Gastroesophageal sphincter (tissue), 4 donors: ENCODE measurements around the gene PTPRF. TPM values are rescaled to one million over a fixed set of nuclear protein-coding genes. Genes with fewer than 3 reads are reported as not detected.
A peak's percentile ranks its signal among the peaks of the same experiment; 100 is the strongest.

Experiments
- ATAC-seq: fragments of 150-250 bp; one replicate; pipeline ENCODE4 v1.9.1; 2016; ENCODE audit warnings: mild to moderate bottlenecking, moderate library complexity
- H3K27ac ChIP-seq, 4 donors: fragments of 200-600 bp; sonication (generic) in 3 of 4; 1 replicate in 3 of 4; 2 replicates in 1 of 4; pipeline ENCODE4 v1.5.1; 2016 to 2019
- H3K27me3 ChIP-seq: fragments of 200-600 bp; sonication (generic); one replicate; pipeline ENCODE4 v1.5.1; 2019
- H3K36me3 ChIP-seq, 2 donors: fragments of 200-600 bp; sonication (generic); one replicate each; pipeline ENCODE4 v1.5.1; 2019; ENCODE audit warnings: control low read depth in 1 of 2
- H3K4me1 ChIP-seq, 3 donors: fragments of 200-600 bp; sonication (generic); 1 replicate in 2 of 3; 2 replicates in 1 of 3; pipeline ENCODE4 v1.5.1; 2016 to 2019; ENCODE audit warnings: control low read depth in 2 of 3
- H3K4me3 ChIP-seq, 2 donors: fragments of 200-600 bp; sonication (generic); one replicate each; pipeline ENCODE4 v1.5.1; 2019; ENCODE audit warnings: mild to moderate bottlenecking in 1 of 2, moderate library complexity in 1 of 2
- H3K9me3 ChIP-seq, 3 donors: fragments of 200-600 bp; sonication (generic); one replicate each; pipeline ENCODE4 v1.5.1; 2017 to 2019; ENCODE audit warnings: control low read depth in 2 of 3
- EP300 ChIP-seq: sonication (generic); formaldehyde crosslinking; IDR thresholded peaks from one replicate; pipeline ENCODE4 v1.6.1; 2017; ENCODE audit warnings: antibody characterized with exemption, mild to moderate bottlenecking
- POLR2A ChIP-seq, 2 donors: fragments of 450-650 bp; IDR thresholded peaks; one replicate each; pipeline ENCODE4 v1.6.1; 2017; ENCODE audit warnings: antibody characterized with exemption in 2 of 2, mild to moderate bottlenecking in 2 of 2, moderate library complexity in 1 of 2
- POLR2AphosphoS5 ChIP-seq: sonication (generic); formaldehyde crosslinking; IDR thresholded peaks from one replicate; pipeline ENCODE4 v1.6.1; 2017; ENCODE audit warnings: antibody characterized with exemption
- WGBS, 2 donors: methylation state at CpG; one replicate each; pipeline ENCODE4 v1.1.5; 2018; ENCODE audit warnings: low coverage in 1 of 2; 5-methylcytosine and 5-hydroxymethylcytosine counted together
- total RNA-seq, 4 donors: library from RNA; depleted of rRNA; stranded (reverse); fragments of >200 nt; gene quantifications; one replicate each; pipeline ENCODE4 v1.1.0, GENCODE V29; 2016
- TF ChIP-seq, protein P1 (sequence below), 4 experiments: fragments of 200-600 bp in 2 of 4; fragments of 450-650 bp in 2 of 4; sonication (generic) in 1 of 4; IDR thresholded peaks; one replicate each; pipeline ENCODE4 v1.5.1; 2017 to 2019; ENCODE audit warnings: antibody characterized with exemption in 4 of 4, mild to moderate bottlenecking in 2 of 4, moderate library complexity in 2 of 4

The PTPRF gene
- total RNA-seq, 4 donors from 2014 or later, result 55.8 to 80.4 (median 60.8) TPM

DNA sequence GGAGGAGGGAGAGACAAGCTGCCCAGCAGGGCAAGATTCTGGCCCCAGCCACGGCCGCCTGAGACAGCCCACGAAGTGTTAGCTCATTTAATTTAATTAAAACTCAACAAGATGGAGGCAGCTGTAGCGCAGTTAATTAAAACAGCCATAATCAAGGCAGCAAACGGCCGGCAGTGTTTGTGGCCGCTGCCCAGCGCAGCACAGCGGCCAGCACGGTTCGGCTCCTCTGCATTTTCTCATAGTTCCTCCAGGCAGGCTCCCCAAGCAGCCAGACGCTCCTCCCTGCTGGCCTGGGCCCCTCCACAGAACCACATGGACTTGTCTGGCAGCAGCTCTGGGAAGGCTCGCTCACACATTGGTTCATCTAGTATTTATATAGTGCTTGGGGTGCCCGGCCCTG, 40.0 kb downstream of the PTPRF start:
- H3K4me1 ChIP-seq, result peaks cover 0 to 22% (median 6%) of the 10 kb centered on the region in 3 donors
- no peak overlapping the region for H3K4me3 ChIP-seq
- no peak for ATAC-seq
- no peak overlapping the region for H3K27ac ChIP-seq
- H3K9me3 ChIP-seq, result no peaks in the 10 kb centered on the region
- H3K27me3 ChIP-seq, result no peaks in the 10 kb centered on the region
- H3K36me3 ChIP-seq, result peaks cover 0 to 57% of the 10 kb centered on the region in 2 donors
- 29 to 84% methylated on average over 1 to 12 of the region's 14 CpGs for WGBS, 2 donors
- TF ChIP-seq EP300 (no peak), POLR2AphosphoS5 (no peak), POLR2A (IDR thresholded peaks at IDR 0.05) (no peak)
- TF ChIP-seq, protein P1, sequence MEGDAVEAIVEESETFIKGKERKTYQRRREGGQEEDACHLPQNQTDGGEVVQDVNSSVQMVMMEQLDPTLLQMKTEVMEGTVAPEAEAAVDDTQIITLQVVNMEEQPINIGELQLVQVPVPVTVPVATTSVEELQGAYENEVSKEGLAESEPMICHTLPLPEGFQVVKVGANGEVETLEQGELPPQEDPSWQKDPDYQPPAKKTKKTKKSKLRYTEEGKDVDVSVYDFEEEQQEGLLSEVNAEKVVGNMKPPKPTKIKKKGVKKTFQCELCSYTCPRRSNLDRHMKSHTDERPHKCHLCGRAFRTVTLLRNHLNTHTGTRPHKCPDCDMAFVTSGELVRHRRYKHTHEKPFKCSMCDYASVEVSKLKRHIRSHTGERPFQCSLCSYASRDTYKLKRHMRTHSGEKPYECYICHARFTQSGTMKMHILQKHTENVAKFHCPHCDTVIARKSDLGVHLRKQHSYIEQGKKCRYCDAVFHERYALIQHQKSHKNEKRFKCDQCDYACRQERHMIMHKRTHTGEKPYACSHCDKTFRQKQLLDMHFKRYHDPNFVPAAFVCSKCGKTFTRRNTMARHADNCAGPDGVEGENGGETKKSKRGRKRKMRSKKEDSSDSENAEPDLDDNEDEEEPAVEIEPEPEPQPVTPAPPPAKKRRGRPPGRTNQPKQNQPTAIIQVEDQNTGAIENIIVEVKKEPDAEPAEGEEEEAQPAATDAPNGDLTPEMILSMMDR (IDR thresholded peaks at IDR 0.05), result no peak

DNA sequence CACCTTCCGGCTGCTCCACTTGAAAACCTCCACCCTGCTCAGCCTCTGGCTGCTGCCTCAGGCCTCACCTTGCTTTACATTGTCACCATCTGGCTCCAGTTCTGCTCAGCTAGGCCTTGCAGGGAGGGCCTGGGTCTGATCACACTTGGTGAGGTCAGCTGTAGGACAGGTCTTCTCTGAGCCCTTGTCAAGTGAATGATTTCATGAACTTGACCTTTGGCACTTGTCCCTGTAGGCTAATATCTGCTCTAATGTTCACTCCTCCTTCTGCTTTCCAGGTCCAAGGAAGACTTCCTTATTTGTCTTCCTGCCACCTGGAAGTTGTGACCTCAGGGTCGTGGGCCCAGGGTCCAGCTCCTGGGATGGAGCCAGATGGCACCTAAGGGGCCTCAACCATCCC, 41.4 kb downstream of the PTPRF start:
- peaks cover 0 to 71% of the 10 kb centered on the region in 2 donors for H3K36me3 ChIP-seq
- 100% methylated on average over 1 of the region's 2 CpGs for WGBS, 2 donors
- TF ChIP-seq EP300 (no peak), POLR2AphosphoS5 (no peak)
- TF ChIP-seq, protein P1 (IDR thresholded peaks at IDR 0.05), result no peak
- ATAC-seq, result no peak
- H3K4me1 ChIP-seq, result peaks cover 0 to 9% (median 0%) of the 10 kb centered on the region in 3 donors
- no peaks in the 10 kb centered on the region for H3K27me3 ChIP-seq
- no peak overlapping the region for H3K27ac ChIP-seq
- H3K4me3 ChIP-seq, result no peak overlapping the region
- no peaks in the 10 kb centered on the region for H3K9me3 ChIP-seq

DNA sequence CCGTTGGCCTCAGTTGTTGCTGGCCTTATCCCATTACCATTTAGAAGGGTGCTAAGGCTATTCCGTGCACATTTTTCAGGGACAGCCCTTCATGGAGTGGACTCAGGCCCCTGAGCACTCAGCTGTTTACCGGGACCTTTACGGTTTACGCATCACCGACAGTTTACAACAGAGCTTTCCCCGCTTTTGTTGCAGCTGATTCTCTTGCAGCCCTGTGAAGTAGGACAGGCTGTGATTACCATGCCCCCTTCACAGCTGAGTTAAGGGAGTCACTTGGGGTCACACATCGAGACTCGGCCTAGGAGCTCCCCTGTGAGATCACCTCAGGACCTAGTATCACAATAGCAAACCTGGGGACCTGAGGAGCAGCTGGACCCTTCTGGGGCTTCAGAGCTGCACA, 41.9 kb downstream of the PTPRF start:
- no peak overlapping the region for H3K27ac ChIP-seq
- H3K9me3 ChIP-seq, result no peaks in the 10 kb centered on the region
- H3K36me3 ChIP-seq, result peaks cover 0 to 75% of the 10 kb centered on the region in 2 donors
- TF ChIP-seq EP300 (no peak), POLR2A (IDR thresholded peaks at IDR 0.05) (no peak), POLR2AphosphoS5 (no peak)
- TF ChIP-seq, protein P1 (IDR thresholded peaks at IDR 0.05), result no peak
- no peak overlapping the region for H3K4me3 ChIP-seq
- ATAC-seq, result no peak
- H3K4me1 ChIP-seq, result peaks cover 0 to 14% (median 0%) of the 10 kb centered on the region in 3 donors
- 81 to 91% methylated on average over 3 to 6 of the region's 9 CpGs for WGBS, 2 donors
- H3K27me3 ChIP-seq, result no peaks in the 10 kb centered on the region

DNA sequence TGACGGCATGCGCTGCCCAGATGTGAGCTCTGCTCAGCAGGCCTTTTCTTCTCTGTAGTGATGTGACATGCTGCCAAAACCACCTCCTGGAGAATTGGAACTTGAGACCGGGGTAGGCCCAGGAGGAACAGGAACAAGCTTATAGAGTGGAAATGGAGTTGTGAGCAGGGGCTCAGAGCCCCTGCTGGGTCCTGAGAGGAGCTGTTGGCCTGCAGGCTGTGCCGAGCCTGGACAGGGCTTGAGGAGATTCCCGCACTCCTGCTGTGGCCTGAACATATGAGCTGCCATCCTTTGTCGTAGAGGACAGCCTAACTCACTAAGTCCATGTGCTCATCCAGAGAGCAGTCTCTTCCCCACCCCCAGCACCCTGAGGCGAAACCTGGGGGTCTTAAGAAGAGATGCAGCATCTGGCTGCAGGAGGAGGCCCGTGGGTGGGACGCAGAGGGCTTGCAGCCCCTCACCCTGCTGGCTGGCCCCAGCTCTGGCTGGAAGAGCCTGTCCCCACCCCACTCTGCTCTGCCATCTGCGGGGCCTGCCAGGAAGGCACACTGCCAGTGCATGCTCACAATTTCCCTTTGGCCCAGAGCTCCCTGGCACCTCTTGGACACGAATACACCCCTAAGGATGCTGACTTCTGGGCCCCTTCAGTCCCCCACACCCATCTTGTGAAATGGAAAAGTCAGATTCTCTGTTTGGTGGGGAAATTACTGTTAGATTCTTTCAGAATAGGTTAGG, 42.5 kb downstream of the PTPRF start:
- H3K9me3 ChIP-seq, result no peaks in the 10 kb centered on the region
- H3K4me1 ChIP-seq, result peaks cover 0 to 16% (median 0%) of the 10 kb centered on the region in 3 donors
- peak overlapping the region in 1 of 4 donors; percentile 38 for H3K27ac ChIP-seq
- ATAC-seq, result peak; percentile 27
- peaks cover 0 to 80% of the 10 kb centered on the region in 2 donors for H3K36me3 ChIP-seq
- TF ChIP-seq POLR2A (IDR thresholded peaks at IDR 0.05), result no peak
- TF ChIP-seq, protein P1 (IDR thresholded peaks at IDR 0.05), result no peak
- TF ChIP-seq POLR2AphosphoS5, result no peak
- no peak for TF ChIP-seq EP300
- H3K4me3 ChIP-seq, result no peak overlapping the region
- no peaks in the 10 kb centered on the region for H3K27me3 ChIP-seq
- 40 to 60% methylated on average over 1 of the region's 11 CpGs for WGBS, 2 donors

DNA sequence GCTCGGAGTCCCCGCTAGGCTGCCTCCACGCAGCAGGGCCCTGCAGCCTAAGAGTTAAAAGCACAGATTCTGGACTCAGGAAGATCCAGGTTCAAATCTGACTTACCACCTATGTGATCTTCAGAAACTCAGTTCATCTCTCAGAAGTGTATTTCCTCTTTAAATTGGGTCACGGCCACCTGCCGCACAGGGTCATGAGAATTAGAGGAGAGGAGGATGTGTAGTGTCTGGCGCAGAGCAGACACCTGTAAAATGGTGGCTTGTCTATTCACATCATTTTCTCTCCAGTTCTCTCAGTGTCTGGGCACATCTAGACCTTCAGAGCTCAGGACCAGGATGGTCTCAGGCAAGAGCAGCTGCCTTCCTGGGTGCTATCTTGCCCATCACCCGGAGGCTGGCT, 45.8 kb downstream of the PTPRF start:
- WGBS, 2 donors, result 90 to 93% methylated on average over 2 to 5 of the region's 7 CpGs
- no peaks in the 10 kb centered on the region for H3K9me3 ChIP-seq
- H3K4me1 ChIP-seq, result peaks cover 0 to 16% (median 0%) of the 10 kb centered on the region in 3 donors
- ATAC-seq, result no peak
- TF ChIP-seq POLR2A (IDR thresholded peaks at IDR 0.05), result no peak
- no peak for TF ChIP-seq EP300
- TF ChIP-seq POLR2AphosphoS5, result no peak
- TF ChIP-seq, protein P1 (IDR thresholded peaks at IDR 0.05), result no peak
- no peak overlapping the region for H3K4me3 ChIP-seq
- peaks cover 0 to 82% of the 10 kb centered on the region in 2 donors for H3K36me3 ChIP-seq
- H3K27me3 ChIP-seq, result no peaks in the 10 kb centered on the region
- H3K27ac ChIP-seq, result no peak overlapping the region
